ENCODE results near the gene STX7.

- TF ChIP-seq EZH2 (IDR thresholded peaks at IDR 0.05; ENCODE audit: borderline replicate concordance, low read length), result no peak
- TF ChIP-seq, protein P1, sequence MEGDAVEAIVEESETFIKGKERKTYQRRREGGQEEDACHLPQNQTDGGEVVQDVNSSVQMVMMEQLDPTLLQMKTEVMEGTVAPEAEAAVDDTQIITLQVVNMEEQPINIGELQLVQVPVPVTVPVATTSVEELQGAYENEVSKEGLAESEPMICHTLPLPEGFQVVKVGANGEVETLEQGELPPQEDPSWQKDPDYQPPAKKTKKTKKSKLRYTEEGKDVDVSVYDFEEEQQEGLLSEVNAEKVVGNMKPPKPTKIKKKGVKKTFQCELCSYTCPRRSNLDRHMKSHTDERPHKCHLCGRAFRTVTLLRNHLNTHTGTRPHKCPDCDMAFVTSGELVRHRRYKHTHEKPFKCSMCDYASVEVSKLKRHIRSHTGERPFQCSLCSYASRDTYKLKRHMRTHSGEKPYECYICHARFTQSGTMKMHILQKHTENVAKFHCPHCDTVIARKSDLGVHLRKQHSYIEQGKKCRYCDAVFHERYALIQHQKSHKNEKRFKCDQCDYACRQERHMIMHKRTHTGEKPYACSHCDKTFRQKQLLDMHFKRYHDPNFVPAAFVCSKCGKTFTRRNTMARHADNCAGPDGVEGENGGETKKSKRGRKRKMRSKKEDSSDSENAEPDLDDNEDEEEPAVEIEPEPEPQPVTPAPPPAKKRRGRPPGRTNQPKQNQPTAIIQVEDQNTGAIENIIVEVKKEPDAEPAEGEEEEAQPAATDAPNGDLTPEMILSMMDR (conservative IDR thresholded peaks at IDR 0.05 in 1 of 2, IDR thresholded peaks at IDR 0.05 in 1 of 2; ENCODE audit: extremely low read depth in 1 of 2, insufficient read depth in 1 of 2, low read depth in 1 of 2, low read length in 2 of 2), result no peak
These were observed 1.1 kb upstream of the STX7 start for GRCh38 chr6:132513831-132514545.
